HG03354 (cell line): Measurements from ENCODE around the gene RAB11FIP5.
A peak's percentile ranks its signal among the peaks of the same experiment; 100 is the strongest.
"Not testable (repeated sequence)": the region's sequence is repeated elsewhere in the genome, so short reads cannot be mapped to it uniquely, and the experiment has no call there.

Experiments used
- ATAC-seq: cut with Tn5 transposase; IDR thresholded peaks from one replicate; pipeline ENCODE4 v1.9.1; 2021; ENCODE audit warnings: mild to moderate bottlenecking; ENCODE audit not compliant: unreplicated experiment, poor library complexity, severe bottlenecking

RAB11FIP5 gene

DNA sequence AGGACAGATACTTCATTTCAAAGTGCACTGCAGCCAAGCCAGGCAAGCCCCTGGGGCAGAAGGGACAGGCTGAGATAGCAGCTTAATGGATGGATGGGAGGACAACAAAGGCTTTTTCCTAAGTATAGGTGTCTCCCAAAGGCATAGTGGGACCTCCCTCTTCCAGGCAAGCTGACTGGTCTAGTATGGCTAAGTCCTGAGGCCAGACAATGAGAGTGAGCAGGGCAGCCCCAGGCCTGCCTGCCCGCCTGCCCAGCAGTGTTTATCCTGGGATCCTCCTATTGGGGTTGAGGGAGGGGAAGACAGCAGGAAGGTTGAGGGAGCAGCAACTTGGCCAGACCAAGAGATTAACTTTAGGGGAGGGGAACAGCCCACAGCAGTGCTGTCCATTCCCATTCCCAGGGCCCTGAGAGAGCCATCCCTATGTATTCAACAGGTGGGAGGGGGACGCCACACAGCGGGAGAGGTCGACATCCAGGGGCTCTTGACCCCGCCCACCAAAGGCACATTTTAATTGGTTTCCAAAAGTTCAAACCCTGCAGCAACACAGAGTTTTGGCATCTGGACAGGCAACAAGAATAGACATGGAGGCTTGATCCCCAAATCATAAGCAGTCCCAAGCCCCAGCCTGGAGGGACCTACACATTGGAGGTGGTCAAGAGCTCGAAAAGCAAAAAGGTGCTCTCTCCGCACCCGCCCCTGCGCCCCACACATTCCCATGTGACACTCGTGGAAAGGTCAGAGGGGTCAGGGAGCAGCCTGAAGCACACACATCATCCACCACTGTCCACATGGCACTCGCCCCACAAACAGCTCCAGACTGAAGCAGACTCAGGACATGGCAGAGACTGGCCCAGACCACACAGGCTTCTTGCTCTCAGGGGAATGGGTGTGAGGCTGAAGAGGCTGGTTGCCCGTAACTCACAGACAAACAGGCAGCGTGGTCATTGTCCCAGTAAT is 38.4 kb downstream of the RAB11FIP5 start:
- no peak for ATAC-seq

DNA sequence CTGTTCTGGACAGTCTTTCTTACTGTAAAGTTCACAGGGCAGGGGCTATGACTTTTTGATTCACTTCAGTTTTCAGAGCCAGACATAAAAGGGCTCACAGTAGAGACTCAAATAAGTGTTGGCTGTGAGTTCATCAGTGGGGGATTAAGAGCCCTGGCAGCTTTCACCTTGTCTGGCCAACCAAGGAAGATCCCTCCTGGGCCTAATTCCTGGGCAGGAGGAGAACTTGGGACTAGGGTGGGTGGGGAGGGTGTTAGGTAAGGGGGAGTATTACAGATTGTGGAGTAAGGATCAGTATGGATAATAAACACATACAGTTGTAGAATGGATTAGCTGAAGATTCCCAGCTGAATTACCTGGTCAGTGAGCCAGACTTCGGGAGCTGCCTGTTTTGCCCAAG is 40.3 kb downstream of the RAB11FIP5 start:
- no peak for ATAC-seq

GRCh38 chr2:73072129-73072395 is 40.7 kb downstream of the RAB11FIP5 start:
- peak; percentile 1 for ATAC-seq

GRCh38 chr2:73071360-73072128 is 41.2 kb downstream of the RAB11FIP5 start, which contains the start of gene SFXN5:
SFXN5 (minus strand) TSS chr2:73071712; CDS start chr2:73071705, 7 bp downstream.
- ATAC-seq = peak; percentile 96

- peak; percentile 24 for ATAC-seq
These were observed 41.9 kb downstream of the RAB11FIP5 start for GRCh38 chr2:73070643-73071359.

DNA sequence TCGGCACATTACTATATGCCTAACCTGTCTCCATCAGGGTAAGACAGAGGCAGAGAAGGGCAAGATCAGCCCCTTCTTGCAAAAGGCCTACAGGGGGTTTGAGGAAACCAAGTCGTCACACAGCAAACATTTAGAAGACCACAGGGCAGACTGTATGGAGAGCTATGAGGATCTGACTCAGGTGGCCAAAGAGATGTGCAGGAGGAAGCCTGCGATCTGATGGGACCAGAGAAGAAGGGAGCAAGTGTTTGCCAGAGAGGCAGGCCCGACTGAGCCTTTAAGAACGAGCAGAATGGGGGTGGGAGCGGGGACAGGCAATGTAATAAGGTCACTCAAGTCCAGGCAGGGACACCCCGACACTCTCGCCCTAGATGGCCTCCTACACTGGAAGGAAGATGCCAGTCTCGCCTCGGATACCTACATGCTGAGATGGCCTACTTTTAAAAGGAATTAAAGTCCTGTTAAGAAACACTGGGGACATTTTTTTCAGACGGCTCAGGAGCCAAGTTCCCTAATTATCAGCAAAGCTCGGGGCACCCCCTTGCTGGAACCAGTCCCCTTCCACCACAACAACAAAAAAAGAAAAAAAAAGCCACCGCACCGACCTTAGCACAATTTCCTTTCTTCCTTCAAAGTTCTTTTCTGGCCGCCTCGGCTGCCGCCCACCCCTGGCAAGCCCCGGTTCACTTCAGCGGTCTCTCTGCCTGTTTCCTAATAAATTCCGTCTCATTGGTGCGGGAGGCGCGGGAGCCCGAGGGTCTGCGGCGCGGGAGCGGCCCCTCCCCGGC is 42.7 kb downstream of the RAB11FIP5 start:
- ATAC-seq = no peak

DNA sequence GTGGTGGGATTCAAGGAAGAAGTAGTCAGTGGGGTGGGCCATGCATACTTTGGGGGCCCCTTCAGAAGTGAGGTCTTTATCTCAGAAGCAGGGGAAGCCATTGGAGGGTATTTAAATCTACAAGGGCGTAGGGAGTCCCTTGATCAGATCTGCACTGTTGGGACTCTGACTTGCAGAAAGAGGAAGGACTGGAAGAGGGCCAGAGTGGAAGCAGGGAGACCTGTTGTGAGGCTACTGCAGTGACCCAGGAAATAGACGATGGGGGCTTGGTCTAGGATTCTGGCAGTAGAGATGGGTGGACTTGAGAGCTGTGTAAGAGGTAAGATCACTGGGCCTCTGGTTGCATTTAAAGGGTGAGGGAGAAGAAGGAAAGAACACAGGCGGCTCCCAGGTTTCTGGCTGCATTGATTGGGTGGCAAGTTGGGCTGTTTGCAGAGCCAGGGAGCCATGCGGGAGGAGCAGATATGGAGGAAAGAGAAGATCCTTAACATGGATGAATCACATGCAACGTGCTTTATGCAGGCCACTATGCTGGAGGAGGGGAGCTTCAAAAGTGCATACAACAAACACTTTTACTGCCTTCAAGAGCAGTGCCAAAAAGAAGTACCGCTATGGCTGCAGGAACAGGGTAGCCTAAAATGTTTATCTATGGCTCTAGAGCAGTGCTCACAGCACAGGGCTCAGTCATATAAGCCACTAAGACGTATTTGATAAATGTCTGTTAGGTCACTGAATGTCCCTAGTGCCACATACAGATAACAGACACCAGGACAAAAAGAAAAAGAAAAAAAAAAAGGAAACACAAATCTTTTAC is 43.5 kb downstream of the RAB11FIP5 start:
- no peak for ATAC-seq

GRCh38 chr2:73068147-73068546 is 44.6 kb downstream of the RAB11FIP5 start:
- no peak for ATAC-seq

GRCh38 chr2:73067043-73067442 is 45.7 kb downstream of the RAB11FIP5 start:
- ATAC-seq = no peak

DNA sequence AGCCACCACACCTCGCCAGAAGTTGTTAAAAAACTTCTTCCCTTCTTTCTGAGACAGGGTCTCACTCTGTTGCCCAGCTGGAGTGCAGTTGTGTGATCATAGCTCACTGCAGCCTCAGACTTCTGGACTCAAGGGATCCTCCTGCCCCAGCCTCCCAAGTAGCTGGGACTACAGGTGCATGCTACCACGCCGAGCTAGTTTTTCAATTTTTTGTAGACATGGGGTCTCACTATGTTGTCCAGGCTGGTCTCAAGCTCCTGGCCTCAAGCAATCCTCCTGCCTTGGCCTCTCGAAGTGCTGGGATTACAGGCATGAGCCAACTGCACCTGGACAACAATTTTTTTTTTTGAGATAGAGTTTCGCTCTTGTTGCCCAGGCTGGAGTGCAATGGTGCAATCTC is 47.7 kb downstream of the RAB11FIP5 start:
- not testable (repeated sequence) for ATAC-seq

DNA sequence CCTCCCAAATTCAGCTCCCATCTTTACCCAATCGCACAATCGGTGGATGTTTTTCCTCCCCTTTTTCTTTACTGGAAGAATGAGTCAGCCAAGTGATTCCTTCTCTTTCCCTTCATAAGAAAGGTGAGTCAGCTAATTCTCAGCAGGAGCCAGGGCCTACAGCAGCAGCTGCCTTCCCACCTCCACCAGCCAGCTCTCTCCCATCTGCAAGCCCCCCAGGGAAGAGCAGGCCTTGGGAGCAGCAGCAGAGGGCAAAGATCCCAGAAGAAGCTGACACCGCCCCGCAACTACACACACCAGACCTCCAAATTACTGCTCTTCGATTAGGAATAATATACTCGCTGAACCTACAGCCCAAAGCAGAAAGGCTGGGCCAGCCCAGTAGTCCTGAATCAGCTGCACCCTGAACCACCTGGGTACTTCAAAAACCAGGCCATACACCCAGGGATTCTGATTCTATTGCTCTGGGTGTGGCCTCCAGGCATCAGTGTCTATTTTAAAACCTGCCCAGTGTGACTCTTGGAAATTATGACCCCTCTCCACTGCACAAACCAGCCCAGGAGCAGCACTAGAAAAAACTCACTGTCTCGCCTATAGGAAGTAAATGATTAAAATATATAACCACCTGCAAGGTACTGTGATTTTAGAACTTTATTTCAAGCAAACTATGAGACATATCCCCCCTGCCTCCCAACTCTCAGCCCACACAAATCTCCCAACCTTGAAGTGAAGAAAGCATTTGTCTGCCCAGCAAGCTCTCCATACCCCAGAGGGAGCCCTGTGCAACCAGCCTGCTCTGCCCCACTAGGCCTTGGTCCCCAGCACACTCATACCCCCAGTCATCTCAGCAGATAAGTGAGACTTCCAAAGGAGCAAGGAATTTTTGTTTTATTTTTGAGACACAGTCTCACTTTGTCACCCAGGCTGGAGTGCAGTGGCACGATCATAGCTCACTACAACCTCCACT is 48.6 kb downstream of the RAB11FIP5 start:
- no peak for ATAC-seq

- ATAC-seq = no peak
These were observed 49.3 kb downstream of the RAB11FIP5 start for GRCh38 chr2:73063472-73063871.

DNA sequence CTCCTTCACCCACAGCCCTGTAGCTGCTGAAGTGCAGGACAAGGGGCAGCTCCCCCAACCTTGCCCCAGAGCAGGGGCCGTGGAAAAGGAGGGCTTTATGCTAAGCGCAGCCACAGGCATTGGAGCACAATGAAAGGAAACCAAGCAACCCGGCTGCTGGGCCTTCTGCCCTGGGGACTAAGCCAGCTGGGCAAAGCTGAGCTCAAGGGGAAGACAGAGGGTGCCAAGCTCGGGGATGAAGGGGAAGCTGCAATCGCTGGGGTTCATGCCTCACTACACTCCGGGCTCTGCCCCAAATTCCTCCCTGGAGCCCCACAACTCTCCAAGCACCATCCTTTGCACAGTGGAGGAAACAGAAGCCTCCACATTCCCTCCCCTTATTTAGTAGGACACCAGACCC is 53.6 kb downstream of the RAB11FIP5 start:
- no peak for ATAC-seq

GRCh38 chr2:73054980-73055379 is 57.8 kb downstream of the RAB11FIP5 start:
- ATAC-seq = no peak

GRCh38 chr2:73053316-73054114 is 59.2 kb downstream of the RAB11FIP5 start:
- no peak for ATAC-seq

- no peak for ATAC-seq
These were observed 62.6 kb downstream of the RAB11FIP5 start for GRCh38 chr2:73050121-73050545.
